ENCODE results near the gene GPS1.

GPS1 gene

DNA sequence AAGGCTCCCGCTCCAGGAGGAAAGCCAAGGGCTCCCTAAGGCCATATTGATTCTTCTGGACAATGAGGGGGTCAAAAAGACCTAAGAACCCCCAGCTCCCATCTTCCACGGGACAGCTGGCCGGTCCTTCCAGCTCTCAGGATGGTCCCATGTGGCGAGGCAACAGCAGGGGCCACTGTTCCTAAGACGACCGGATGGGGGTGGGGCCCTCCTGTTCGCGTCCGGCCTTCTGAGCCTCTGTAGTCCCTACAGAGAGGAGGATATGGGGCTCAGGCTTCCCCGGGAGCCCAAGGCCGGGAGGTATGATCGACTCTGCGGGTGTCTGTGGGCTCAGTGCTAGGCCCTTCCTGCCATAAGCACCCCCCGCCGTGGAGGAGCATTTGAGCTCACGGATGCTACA, 8.2 kb upstream of the GPS1 start:
- H3K27ac ChIP-seq (ENCODE audit: low read depth, low read length), result no peak overlapping the region

DNA sequence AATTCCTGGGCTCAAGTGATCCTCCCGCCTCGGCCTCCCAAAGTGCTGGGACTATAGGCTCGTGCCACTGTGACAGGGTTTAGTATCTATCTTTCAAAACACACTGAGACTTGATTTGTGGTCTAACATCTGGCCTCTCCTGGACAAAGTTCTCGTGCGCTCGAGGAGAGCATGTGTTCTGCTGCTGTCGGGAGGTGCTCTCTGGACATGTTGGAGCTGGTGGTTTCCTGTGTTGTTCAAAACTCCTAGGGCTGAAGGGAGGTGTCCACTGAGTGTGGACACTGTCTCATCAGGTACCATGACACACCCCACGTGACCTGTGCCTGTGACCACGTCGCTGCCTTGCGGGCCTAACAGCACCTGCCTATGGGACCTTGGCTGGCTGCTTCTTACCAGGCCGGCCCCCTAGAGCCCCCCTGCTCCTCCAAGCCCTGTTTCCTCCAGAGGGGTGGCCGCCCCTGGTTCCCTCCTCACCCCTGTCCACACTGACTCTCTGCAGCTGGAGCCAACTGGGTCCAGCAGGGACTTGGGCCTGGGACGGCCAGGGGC, 5.7 kb upstream of the GPS1 start:
- no peak overlapping the region for H3K4me2 ChIP-seq (ENCODE audit: low read length)
- no peak overlapping the region for H2AFZ ChIP-seq (ENCODE audit: insufficient read depth, low read length, poor library complexity)
- H3K9me3 ChIP-seq (ENCODE audit: insufficient read depth, low read depth, low read length), result peaks cover 11% of the 10 kb centered on the region
- DNase-seq, result no peak
- WGBS (ENCODE audit: extremely low coverage, insufficient coverage, insufficient read length), result no CpG with 5 or more reads among the region's 14 CpGs
- H3K4me3 ChIP-seq (ENCODE audit: low read depth, low read length), result no peak overlapping the region
- H4K12ac ChIP-seq (ENCODE audit: low read depth, low read length), result no peak overlapping the region
- H3K79me2 ChIP-seq (ENCODE audit: control insufficient read depth, insufficient read depth, low read length, poor library complexity), result peaks cover 2% of the 10 kb centered on the region
- H3K9ac ChIP-seq (ENCODE audit: low read length), result no peak overlapping the region
- H3K79me1 ChIP-seq (ENCODE audit: low read length), result peaks cover 2% of the 10 kb centered on the region
- H2AK5ac ChIP-seq (ENCODE audit: low read length), result no peak overlapping the region
- no peak overlapping the region for H3K27ac ChIP-seq (ENCODE audit: low read depth, low read length)
- H4K8ac ChIP-seq (ENCODE audit: low read depth, low read length), result no peak overlapping the region
- no peak overlapping the region for H2BK120ac ChIP-seq (ENCODE audit: insufficient read depth, low read length, poor library complexity)
- no peak overlapping the region for H3K4ac ChIP-seq (ENCODE audit: low read depth, low read length)
- H2BK5ac ChIP-seq (ENCODE audit: low read depth, low read length, poor library complexity), result no peak overlapping the region
- H3K14ac ChIP-seq (ENCODE audit: low read length), result no peak overlapping the region
- no peak overlapping the region for H4K91ac ChIP-seq (ENCODE audit: low read depth, low read length)
- H2BK12ac ChIP-seq (ENCODE audit: low read length), result no peak overlapping the region
- no peak overlapping the region for H3K23ac ChIP-seq (ENCODE audit: low read length)
- peaks cover 8 to 9% of the 10 kb centered on the region in 2 experiments for H3K4me1 ChIP-seq (ENCODE audit: control insufficient read depth in 1 of 2, insufficient read depth in 2 of 2, low read length in 2 of 2)
- peaks cover 31 to 37% of the 10 kb centered on the region in 2 experiments for H3K36me3 ChIP-seq (ENCODE audit: control insufficient read depth in 1 of 2, insufficient read depth in 2 of 2, low read length in 2 of 2)
- no peak overlapping the region for H3K18ac ChIP-seq (ENCODE audit: low read length)
- no peaks in the 10 kb centered on the region for H3K27me3 ChIP-seq (ENCODE audit: insufficient read depth, low read length)

More for the DNA sequence above, 8.2 kb upstream of the GPS1 start:
- Histone ChIP-seq H3K18ac (ENCODE audit: low read length) (no peak overlapping the region), H3K14ac (ENCODE audit: low read length) (no peak overlapping the region), H3K4me2 (ENCODE audit: low read length) (no peak overlapping the region), H4K8ac (ENCODE audit: low read depth, low read length) (no peak overlapping the region), H2BK120ac (ENCODE audit: insufficient read depth, low read length, poor library complexity) (no peak overlapping the region), H3K4me1 (ENCODE audit: control insufficient read depth in 1 of 2, insufficient read depth in 2 of 2, low read length in 2 of 2) (no peaks in the 10 kb centered on the region), H2AK5ac (ENCODE audit: low read length) (no peak overlapping the region), H3K23ac (ENCODE audit: low read length) (no peak overlapping the region), H3K4me3 (ENCODE audit: low read depth, low read length) (no peak overlapping the region), H3K79me1 (ENCODE audit: low read length) (no peaks in the 10 kb centered on the region), H2BK5ac (ENCODE audit: low read depth, low read length, poor library complexity) (no peak overlapping the region), H2BK12ac (ENCODE audit: low read length) (no peak overlapping the region), H3K36me3 (ENCODE audit: control insufficient read depth in 1 of 2, insufficient read depth in 2 of 2, low read length in 2 of 2) (peaks cover 18% of the 10 kb centered on the region in 2 experiments), H3K9ac (ENCODE audit: low read length) (no peak overlapping the region), H3K9me3 (ENCODE audit: insufficient read depth, low read depth, low read length) (peaks cover 9% of the 10 kb centered on the region), H2AFZ (ENCODE audit: insufficient read depth, low read length, poor library complexity) (no peak overlapping the region), H3K4ac (ENCODE audit: low read depth, low read length) (no peak overlapping the region), H4K12ac (ENCODE audit: low read depth, low read length) (no peak overlapping the region), H4K91ac (ENCODE audit: low read depth, low read length) (no peak overlapping the region), H3K79me2 (ENCODE audit: control insufficient read depth, insufficient read depth, low read length, poor library complexity) (no peaks in the 10 kb centered on the region), H3K27me3 (ENCODE audit: insufficient read depth, low read length) (no peaks in the 10 kb centered on the region)
- no peak for DNase-seq
- no CpG with 5 or more reads among the region's 16 CpGs for WGBS (ENCODE audit: extremely low coverage, insufficient coverage, insufficient read length)

DNA sequence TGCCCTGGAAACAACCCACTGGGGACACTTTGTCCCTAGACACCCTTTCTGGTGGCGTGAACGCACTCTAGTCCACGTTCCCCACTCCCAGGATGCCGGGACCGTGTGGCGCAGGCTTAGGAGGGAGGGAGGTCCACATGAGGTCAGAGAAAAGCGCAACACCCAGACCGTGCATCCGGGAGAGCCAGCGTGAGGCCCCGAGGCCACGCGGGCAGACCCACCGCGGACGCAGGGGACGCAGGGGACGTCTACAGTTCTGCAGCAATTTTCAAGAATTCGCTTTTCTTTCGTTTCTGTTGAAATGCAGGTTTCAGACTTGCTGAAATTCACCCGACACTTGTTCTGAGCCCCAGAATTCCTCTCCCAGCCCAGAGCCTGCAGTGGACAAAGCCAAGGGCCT, 4.8 kb upstream of the GPS1 start:
- DNase-seq, result no peak
- Histone ChIP-seq H3K27me3 (ENCODE audit: insufficient read depth, low read length) (no peaks in the 10 kb centered on the region), H3K79me1 (ENCODE audit: low read length) (peaks cover 4% of the 10 kb centered on the region), H2BK120ac (ENCODE audit: insufficient read depth, low read length, poor library complexity) (no peak overlapping the region), H4K12ac (ENCODE audit: low read depth, low read length) (no peak overlapping the region), H3K9ac (ENCODE audit: low read length) (no peak overlapping the region), H3K27ac (ENCODE audit: low read depth, low read length) (no peak overlapping the region), H3K4me3 (ENCODE audit: low read depth, low read length) (no peak overlapping the region), H2AFZ (ENCODE audit: insufficient read depth, low read length, poor library complexity) (no peak overlapping the region), H3K36me3 (ENCODE audit: control insufficient read depth in 1 of 2, insufficient read depth in 2 of 2, low read length in 2 of 2) (peaks cover 31 to 37% of the 10 kb centered on the region in 2 experiments), H3K14ac (ENCODE audit: low read length) (no peak overlapping the region), H3K9me3 (ENCODE audit: insufficient read depth, low read depth, low read length) (peaks cover 11% of the 10 kb centered on the region), H2BK5ac (ENCODE audit: low read depth, low read length, poor library complexity) (no peak overlapping the region), H3K4me1 (ENCODE audit: control insufficient read depth in 1 of 2, insufficient read depth in 2 of 2, low read length in 2 of 2) (peaks cover 8 to 9% of the 10 kb centered on the region in 2 experiments), H2AK5ac (ENCODE audit: low read length) (no peak overlapping the region), H3K4ac (ENCODE audit: low read depth, low read length) (no peak overlapping the region), H3K79me2 (ENCODE audit: control insufficient read depth, insufficient read depth, low read length, poor library complexity) (peaks cover 3% of the 10 kb centered on the region), H4K8ac (ENCODE audit: low read depth, low read length) (no peak overlapping the region), H3K18ac (ENCODE audit: low read length) (no peak overlapping the region), H3K23ac (ENCODE audit: low read length) (no peak overlapping the region), H4K91ac (ENCODE audit: low read depth, low read length) (no peak overlapping the region), H3K4me2 (ENCODE audit: low read length) (no peak overlapping the region), H2BK12ac (ENCODE audit: low read length) (no peak overlapping the region)
- WGBS (ENCODE audit: extremely low coverage, insufficient coverage, insufficient read length), result no CpG with 5 or more reads among the region's 21 CpGs

DNA sequence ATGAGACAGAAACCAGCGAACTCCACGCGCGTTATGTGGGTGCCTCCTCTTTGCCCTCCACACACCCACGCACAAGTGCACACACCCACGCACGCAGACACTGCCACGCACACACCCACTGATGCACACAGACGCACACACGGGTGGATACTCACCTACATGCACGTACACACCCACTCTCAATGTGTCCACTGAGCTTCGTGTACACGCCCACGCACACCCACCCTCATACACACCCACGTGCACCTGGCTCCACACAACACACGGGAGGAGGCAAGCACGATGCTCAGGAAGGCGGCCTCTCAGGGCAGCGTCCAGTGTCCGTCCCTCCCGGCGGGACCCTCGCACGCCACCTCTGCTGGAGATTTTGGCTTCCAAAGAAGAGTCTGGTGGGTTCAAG, 4.3 kb upstream of the GPS1 start:
- Histone ChIP-seq H3K14ac (ENCODE audit: low read length) (no peak overlapping the region), H3K27me3 (ENCODE audit: insufficient read depth, low read length) (no peaks in the 10 kb centered on the region), H3K4me2 (ENCODE audit: low read length) (no peak overlapping the region), H3K79me2 (ENCODE audit: control insufficient read depth, insufficient read depth, low read length, poor library complexity) (peaks cover 6% of the 10 kb centered on the region), H4K12ac (ENCODE audit: low read depth, low read length) (no peak overlapping the region), H3K4me1 (ENCODE audit: control insufficient read depth in 1 of 2, insufficient read depth in 2 of 2, low read length in 2 of 2) (peaks cover 8 to 9% of the 10 kb centered on the region in 2 experiments), H3K9me3 (ENCODE audit: insufficient read depth, low read depth, low read length) (peaks cover 11% of the 10 kb centered on the region), H2BK12ac (ENCODE audit: low read length) (no peak overlapping the region), H3K23ac (ENCODE audit: low read length) (no peak overlapping the region), H3K79me1 (ENCODE audit: low read length) (peaks cover 4% of the 10 kb centered on the region), H3K18ac (ENCODE audit: low read length) (no peak overlapping the region), H4K91ac (ENCODE audit: low read depth, low read length) (no peak overlapping the region), H3K9ac (ENCODE audit: low read length) (peak overlapping the region; percentile 11), H2BK5ac (ENCODE audit: low read depth, low read length, poor library complexity) (no peak overlapping the region), H3K4ac (ENCODE audit: low read depth, low read length) (no peak overlapping the region), H3K36me3 (ENCODE audit: control insufficient read depth in 1 of 2, insufficient read depth in 2 of 2, low read length in 2 of 2) (peaks cover 31 to 37% of the 10 kb centered on the region in 2 experiments), H2BK120ac (ENCODE audit: insufficient read depth, low read length, poor library complexity) (no peak overlapping the region), H2AFZ (ENCODE audit: insufficient read depth, low read length, poor library complexity) (no peak overlapping the region), H4K8ac (ENCODE audit: low read depth, low read length) (no peak overlapping the region), H3K27ac (ENCODE audit: low read depth, low read length) (no peak overlapping the region), H3K4me3 (ENCODE audit: low read depth, low read length) (peak overlapping the region; percentile 23), H2AK5ac (ENCODE audit: low read length) (no peak overlapping the region)
- WGBS (ENCODE audit: extremely low coverage, insufficient coverage, insufficient read length), result no CpG with 5 or more reads among the region's 24 CpGs
- no peak for DNase-seq
